SU-DHL-6 (cell line): Measurements from ENCODE around the gene PRKN.

ENCODE experiments used
- H2AFZ ChIP-seq: fragments of 200-600 bp; sonication (generic); 2 replicates; pipeline ENCODE4 v1.6.1; 2014; ENCODE audit warnings: low read depth, mild to moderate bottlenecking, moderate library complexity, mixed read lengths, antibody characterized with exemption, low read length; ENCODE audit not compliant: severe bottlenecking
- H3F3A ChIP-seq: fragments of 200-600 bp; shearing (Covaris generic); 2 replicates; pipeline ENCODE4 v1.6.0; 2016; ENCODE audit warnings: antibody characterized with exemption, mild to moderate bottlenecking; ENCODE audit not compliant: insufficient read depth
- H3K27ac ChIP-seq: fragments of 200-600 bp; sonication (generic); 2 replicates; pipeline ENCODE4 v1.5.1; 2016; ENCODE audit warnings: low read depth, mild to moderate bottlenecking, low read length, moderate library complexity, mixed read lengths
- H3K27me3 ChIP-seq: fragments of 200-600 bp; sonication (generic), shearing (Covaris generic); 2 replicates; pipeline ENCODE4 v1.6.0; 2014; ENCODE audit warnings: mild to moderate bottlenecking, low read length
- H3K36me3 ChIP-seq: fragments of 200-600 bp; sonication (generic); 2 replicates; pipeline ENCODE4 v1.6.1; 2014; ENCODE audit warnings: mild to moderate bottlenecking, low read length, mixed read lengths
- H3K4me2 ChIP-seq: fragments of 300-600, 200-600 bp; shearing (Covaris generic), sonication (generic); 2 replicates; pipeline ENCODE4 v1.6.0; 2014; ENCODE audit warnings: low read length, low read depth, mild to moderate bottlenecking; ENCODE audit not compliant: poor library complexity, severe bottlenecking
- H3K4me3 ChIP-seq: fragments of 200-600 bp; sonication (generic); 2 replicates; pipeline ENCODE4 v1.5.1; 2014; ENCODE audit warnings: antibody characterized with exemption, low read length, mild to moderate bottlenecking, mixed read lengths; ENCODE audit not compliant: insufficient read depth, poor library complexity, severe bottlenecking
- H3K79me2 ChIP-seq: fragments of 200-600 bp; sonication (generic); 2 replicates; pipeline ENCODE4 v1.6.1; 2014; ENCODE audit warnings: mild to moderate bottlenecking, low read length, moderate library complexity; ENCODE audit not compliant: insufficient read depth
- H3K9ac ChIP-seq: fragments of 200-600 bp; sonication (generic); 2 replicates; pipeline ENCODE4 v1.7.0; 2014; ENCODE audit warnings: mild to moderate bottlenecking, low read length
- H3K9me2 ChIP-seq: fragments of 200-600 bp; sonication (generic); replicated peaks from 2 replicates; pipeline ENCODE4 v1.6.1; 2014; ENCODE audit warnings: low read length; ENCODE audit not compliant: insufficient read depth
- H3K9me3 ChIP-seq: fragments of 200-600 bp; sonication (generic); 2 replicates; pipeline ENCODE4 v1.6.1; 2014; ENCODE audit warnings: low read length, mixed read lengths; ENCODE audit not compliant: insufficient read depth
- H4K20me1 ChIP-seq: fragments of 200-600 bp; sonication (generic); 2 replicates; pipeline ENCODE4 v1.6.1; 2014; ENCODE audit warnings: low read depth, mild to moderate bottlenecking, antibody characterized with exemption, low read length, moderate library complexity, mixed read lengths
- CTCF ChIP-seq: fragments of 200-600 bp; sonication (generic); IDR thresholded peaks from one replicate; pipeline ENCODE4 v1.5.1; 2017; ENCODE audit warnings: antibody characterized with exemption, mild to moderate bottlenecking, low read length, moderate library complexity; ENCODE audit not compliant: insufficient read depth, poor library complexity, severe bottlenecking
- EZH2phosphoT487 ChIP-seq: fragments of 200-600 bp; sonication (generic), shearing (Covaris generic); conservative IDR thresholded peaks from 2 replicates; pipeline ENCODE4 v1.6.1; 2018; ENCODE audit warnings: mild to moderate bottlenecking, antibody characterized with exemption, low read length, moderate library complexity, mixed read lengths

PRKN gene

GRCh38 chr6:162050579-162050978 is 677.0 kb downstream of the PRKN start:
- no peak for TF ChIP-seq CTCF
- H3K9ac ChIP-seq = no peak overlapping the region
- no peak overlapping the region for H3K4me3 ChIP-seq
- H3K4me2 ChIP-seq = no peak overlapping the region
- no peak overlapping the region for H3K27ac ChIP-seq
- no peaks in the 10 kb centered on the region for H3K9me3 ChIP-seq
- H3K27me3 ChIP-seq = no peaks in the 10 kb centered on the region; the same call in 1 of the 2 replicates
- no peaks in the 10 kb centered on the region for H3K36me3 ChIP-seq
- 0 out of 2 replicates have a peak, but pooled peaks cover 3% of the 10 kb centered on the region for H3K9me2 ChIP-seq
- H4K20me1 ChIP-seq = no peaks in the 10 kb centered on the region
- no peaks in the 10 kb centered on the region for H3F3A ChIP-seq
- H2AFZ ChIP-seq = no peak overlapping the region
- H3K79me2 ChIP-seq = no peaks in the 10 kb centered on the region

GRCh38 chr6:162046324-162046723 is 681.2 kb downstream of the PRKN start:
- Histone ChIP-seq H3K4me3 (no peak overlapping the region), H3F3A (no peaks in the 10 kb centered on the region), H3K9me3 (no peaks in the 10 kb centered on the region), H3K27ac (no peak overlapping the region), H3K9ac (no peak overlapping the region), H3K27me3 (no peaks in the 10 kb centered on the region; the same call in 1 of the 2 replicates), H3K36me3 (no peaks in the 10 kb centered on the region), H4K20me1 (no peaks in the 10 kb centered on the region), H3K4me2 (no peak overlapping the region), H2AFZ (no peak overlapping the region), H3K9me2 (no peaks in the 10 kb centered on the region), H3K79me2 (no peaks in the 10 kb centered on the region)
- TF ChIP-seq EZH2phosphoT487 = no peak
- no peak for TF ChIP-seq CTCF

GRCh38 chr6:162032620-162033019 is 694.9 kb downstream of the PRKN start:
- Histone ChIP-seq H3K36me3 (no peaks in the 10 kb centered on the region), H3K9me2 (no peaks in the 10 kb centered on the region), H3K9me3 (no peaks in the 10 kb centered on the region), H3K4me2 (no peak overlapping the region), H2AFZ (no peak overlapping the region), H3K79me2 (no peaks in the 10 kb centered on the region), H4K20me1 (no peaks in the 10 kb centered on the region), H3K27me3 (no peaks in the 10 kb centered on the region), H3K4me3 (no peak overlapping the region), H3K27ac (no peak overlapping the region), H3F3A (no peaks in the 10 kb centered on the region), H3K9ac (no peak overlapping the region)
- TF ChIP-seq EZH2phosphoT487 = no peak
- no peak for TF ChIP-seq CTCF
